Diencephalon (tissue), 1 donor: ENCODE results near the gene PREX1. TPM values are rescaled to one million over a fixed set of nuclear protein-coding genes. Genes with fewer than 3 reads are reported as not detected.

Experiments used
- total RNA-seq: library from RNA; depleted of rRNA; stranded (reverse); fragments of >200 nt; gene quantifications from one replicate; pipeline ENCODE4 v1.2.3, GENCODE V29; 2014

PREX1 gene, protein sequence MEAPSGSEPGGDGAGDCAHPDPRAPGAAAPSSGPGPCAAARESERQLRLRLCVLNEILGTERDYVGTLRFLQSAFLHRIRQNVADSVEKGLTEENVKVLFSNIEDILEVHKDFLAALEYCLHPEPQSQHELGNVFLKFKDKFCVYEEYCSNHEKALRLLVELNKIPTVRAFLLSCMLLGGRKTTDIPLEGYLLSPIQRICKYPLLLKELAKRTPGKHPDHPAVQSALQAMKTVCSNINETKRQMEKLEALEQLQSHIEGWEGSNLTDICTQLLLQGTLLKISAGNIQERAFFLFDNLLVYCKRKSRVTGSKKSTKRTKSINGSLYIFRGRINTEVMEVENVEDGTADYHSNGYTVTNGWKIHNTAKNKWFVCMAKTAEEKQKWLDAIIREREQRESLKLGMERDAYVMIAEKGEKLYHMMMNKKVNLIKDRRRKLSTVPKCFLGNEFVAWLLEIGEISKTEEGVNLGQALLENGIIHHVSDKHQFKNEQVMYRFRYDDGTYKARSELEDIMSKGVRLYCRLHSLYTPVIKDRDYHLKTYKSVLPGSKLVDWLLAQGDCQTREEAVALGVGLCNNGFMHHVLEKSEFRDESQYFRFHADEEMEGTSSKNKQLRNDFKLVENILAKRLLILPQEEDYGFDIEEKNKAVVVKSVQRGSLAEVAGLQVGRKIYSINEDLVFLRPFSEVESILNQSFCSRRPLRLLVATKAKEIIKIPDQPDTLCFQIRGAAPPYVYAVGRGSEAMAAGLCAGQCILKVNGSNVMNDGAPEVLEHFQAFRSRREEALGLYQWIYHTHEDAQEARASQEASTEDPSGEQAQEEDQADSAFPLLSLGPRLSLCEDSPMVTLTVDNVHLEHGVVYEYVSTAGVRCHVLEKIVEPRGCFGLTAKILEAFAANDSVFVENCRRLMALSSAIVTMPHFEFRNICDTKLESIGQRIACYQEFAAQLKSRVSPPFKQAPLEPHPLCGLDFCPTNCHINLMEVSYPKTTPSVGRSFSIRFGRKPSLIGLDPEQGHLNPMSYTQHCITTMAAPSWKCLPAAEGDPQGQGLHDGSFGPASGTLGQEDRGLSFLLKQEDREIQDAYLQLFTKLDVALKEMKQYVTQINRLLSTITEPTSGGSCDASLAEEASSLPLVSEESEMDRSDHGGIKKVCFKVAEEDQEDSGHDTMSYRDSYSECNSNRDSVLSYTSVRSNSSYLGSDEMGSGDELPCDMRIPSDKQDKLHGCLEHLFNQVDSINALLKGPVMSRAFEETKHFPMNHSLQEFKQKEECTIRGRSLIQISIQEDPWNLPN (N-terminal part only)
- 36.7 TPM for total RNA-seq

DNA sequence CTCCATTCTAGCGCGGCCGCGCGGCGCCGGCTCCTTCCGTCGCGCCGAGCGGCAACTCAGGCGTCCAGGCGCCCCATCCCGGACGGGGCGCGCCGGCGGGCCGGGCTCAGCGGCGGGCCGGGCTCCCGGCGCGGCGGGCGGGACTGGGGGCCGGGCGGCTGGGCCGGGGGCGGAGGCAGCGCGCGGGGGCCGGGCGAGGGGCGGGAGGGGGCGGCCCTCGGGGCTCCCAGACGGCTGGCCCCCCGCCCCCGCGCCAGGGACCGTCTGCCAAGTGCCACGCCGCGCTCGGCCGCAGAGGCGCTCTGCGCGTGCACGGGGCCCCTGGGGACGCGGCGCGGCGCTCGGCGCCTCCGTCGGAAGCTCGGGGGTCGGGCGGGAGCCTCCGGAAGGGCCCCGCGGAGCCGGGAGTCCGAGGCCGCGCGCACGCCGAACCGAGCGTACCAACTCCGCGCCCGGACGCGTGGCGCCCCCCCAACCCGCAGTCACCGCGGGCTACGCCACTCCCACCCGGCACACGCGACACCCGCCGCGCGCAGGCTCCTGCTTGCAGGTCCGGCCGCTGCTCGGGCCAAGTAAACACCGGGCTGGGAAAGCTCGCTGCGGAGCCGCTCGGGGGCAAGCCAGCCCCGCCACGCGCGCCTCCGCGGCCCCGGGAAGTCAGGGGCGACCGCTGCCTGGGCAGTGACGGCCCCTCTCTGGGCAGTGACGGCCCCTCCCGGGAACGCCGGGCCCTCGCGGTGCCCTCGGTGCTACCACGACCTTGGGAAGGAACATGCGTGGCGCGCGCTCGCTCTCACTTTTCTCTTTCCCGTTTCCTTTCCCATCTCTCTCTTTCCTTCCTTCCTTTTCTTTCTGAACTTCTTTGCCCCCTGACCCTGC, at the start of gene PREX1:
Gene PREX1, minus strand, starts transcription at position 145 of the 879 bp plus-strand sequence. Its CDS starts 139 bp downstream, at position 6.

Other genes with a start within 250 kb of the PREX1 start
- gene ARFGEF2, start 93.7 kb upstream of the PREX1 start, total RNA-seq, result 40.4 TPM
- gene CSE1L, start 218.3 kb upstream of the PREX1 start, total RNA-seq, result 129 TPM